ENCODE measurements around the gene ZNF654. TPM values are rescaled to one million over a fixed set of nuclear protein-coding genes. Genes with fewer than 3 reads are reported as not detected.

Gene ZNF654
- total RNA-seq, 6 experiments from 2014 or later = 5.4 to 11.7 (median 6.7) TPM

DNA sequence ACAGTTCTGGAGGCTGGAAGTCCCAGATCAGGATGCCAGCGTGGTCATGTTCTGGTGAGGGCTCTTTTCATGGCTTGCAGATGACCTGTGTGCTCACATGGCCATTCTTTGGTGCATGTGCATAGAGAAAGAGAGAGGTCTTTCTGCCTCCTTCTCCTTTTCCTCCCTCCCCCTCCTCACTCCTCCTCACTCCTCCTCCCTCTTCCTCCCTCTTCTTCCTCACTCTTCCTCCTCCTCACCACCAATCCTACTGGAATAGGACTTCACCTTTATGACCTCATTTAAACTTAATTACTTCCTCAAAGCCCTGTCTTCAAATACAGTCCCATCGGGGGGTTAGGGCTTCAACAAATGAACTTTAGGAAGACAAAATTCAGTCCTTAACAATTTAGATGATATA lies 23.8 kb downstream of the ZNF654 start:
- Histone ChIP-seq H3K9me3 (no peaks in the 10 kb centered on the region), H3K4me1 (no peaks in the 10 kb centered on the region), H3K4me3 (no peak overlapping the region), H3K27me3 (no peaks in the 10 kb centered on the region), H3K36me3 (peaks cover 0 to 8% (median 0%) of the 10 kb centered on the region in 4 donors), H3K27ac (no peak overlapping the region)
- DNase-seq = no peak
- no peak for TF ChIP-seq POLR2A (IDR thresholded peaks at IDR 0.05)
- TF ChIP-seq, protein P1, sequence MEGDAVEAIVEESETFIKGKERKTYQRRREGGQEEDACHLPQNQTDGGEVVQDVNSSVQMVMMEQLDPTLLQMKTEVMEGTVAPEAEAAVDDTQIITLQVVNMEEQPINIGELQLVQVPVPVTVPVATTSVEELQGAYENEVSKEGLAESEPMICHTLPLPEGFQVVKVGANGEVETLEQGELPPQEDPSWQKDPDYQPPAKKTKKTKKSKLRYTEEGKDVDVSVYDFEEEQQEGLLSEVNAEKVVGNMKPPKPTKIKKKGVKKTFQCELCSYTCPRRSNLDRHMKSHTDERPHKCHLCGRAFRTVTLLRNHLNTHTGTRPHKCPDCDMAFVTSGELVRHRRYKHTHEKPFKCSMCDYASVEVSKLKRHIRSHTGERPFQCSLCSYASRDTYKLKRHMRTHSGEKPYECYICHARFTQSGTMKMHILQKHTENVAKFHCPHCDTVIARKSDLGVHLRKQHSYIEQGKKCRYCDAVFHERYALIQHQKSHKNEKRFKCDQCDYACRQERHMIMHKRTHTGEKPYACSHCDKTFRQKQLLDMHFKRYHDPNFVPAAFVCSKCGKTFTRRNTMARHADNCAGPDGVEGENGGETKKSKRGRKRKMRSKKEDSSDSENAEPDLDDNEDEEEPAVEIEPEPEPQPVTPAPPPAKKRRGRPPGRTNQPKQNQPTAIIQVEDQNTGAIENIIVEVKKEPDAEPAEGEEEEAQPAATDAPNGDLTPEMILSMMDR (IDR thresholded peaks at IDR 0.05) = no peak
- intact Hi-C loops (cut with DNase I) = no loop called here
- ATAC-seq = no peak
- 86% methylated on average over 2 of the region's 2 CpGs for WGBS (ENCODE audit: insufficient coverage, low coverage, low lambda C conversion rate, missing lambda C conversion rate)

DNA sequence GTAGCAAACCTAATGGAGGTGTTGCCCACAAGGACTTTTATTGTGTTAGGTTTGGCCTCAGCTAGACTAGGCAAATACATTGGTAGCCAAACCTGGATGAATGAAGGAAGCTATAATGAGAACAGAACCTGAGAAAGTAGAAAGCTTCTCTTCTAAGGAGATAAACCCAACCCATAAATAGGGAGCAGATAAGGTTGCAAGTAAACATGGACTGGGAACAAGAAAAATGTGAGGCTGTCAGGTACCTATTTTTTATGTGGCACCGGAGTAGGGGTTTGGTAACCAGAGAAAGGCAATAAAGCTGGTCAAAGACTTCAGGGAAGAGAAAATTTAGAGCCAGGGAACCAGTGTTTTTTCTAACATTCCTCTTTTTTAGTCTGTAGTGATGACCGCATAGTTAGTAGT lies 25.0 kb downstream of the ZNF654 start:
- ATAC-seq = no peak
- WGBS (ENCODE audit: insufficient coverage, low coverage, low lambda C conversion rate, missing lambda C conversion rate) = 88% methylated on average over 2 of the region's 2 CpGs

DNA sequence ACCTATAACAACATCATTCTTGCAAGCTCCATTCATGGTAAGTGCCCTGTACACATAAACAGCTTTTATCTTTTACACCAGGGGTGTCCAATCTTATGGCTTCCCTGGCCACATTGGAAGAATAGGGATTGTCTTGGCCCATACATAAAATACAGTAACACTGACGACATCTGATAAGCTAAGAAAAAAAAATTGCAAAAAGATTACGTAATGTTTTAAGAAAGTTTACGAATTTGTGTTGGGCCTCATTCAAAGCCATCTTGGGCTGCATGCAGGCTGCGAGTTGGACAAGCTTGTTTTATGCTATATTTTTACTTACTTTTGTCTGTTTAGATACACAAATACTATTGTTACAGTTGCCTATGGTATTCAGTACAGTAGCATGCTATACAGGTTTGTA lies 31.6 kb downstream of the ZNF654 start:
- Histone ChIP-seq H3K36me3 (peaks cover 0 to 8% (median 0%) of the 10 kb centered on the region in 4 donors), H3K4me3 (no peak overlapping the region), H3K4me1 (no peaks in the 10 kb centered on the region), H3K9me3 (no peaks in the 10 kb centered on the region), H3K27ac (no peak overlapping the region), H3K27me3 (no peaks in the 10 kb centered on the region)
- DNase-seq (no peak), ATAC-seq (no peak)
- intact Hi-C loops (cut with DNase I) = no loop called here
- TF ChIP-seq, protein P1 (IDR thresholded peaks at IDR 0.05) = no peak
- TF ChIP-seq POLR2A (IDR thresholded peaks at IDR 0.05) = no peak
- WGBS (ENCODE audit: insufficient coverage, low coverage, low lambda C conversion rate, missing lambda C conversion rate) = 75% methylated on average over 4 of the region's 4 CpGs

More for the DNA sequence above, 25.0 kb downstream of the ZNF654 start:
- Histone ChIP-seq H3K36me3 (peaks cover 0 to 8% (median 0%) of the 10 kb centered on the region in 4 donors), H3K27ac (no peak overlapping the region), H3K4me3 (no peak overlapping the region), H3K27me3 (no peaks in the 10 kb centered on the region), H3K4me1 (no peaks in the 10 kb centered on the region), H3K9me3 (no peaks in the 10 kb centered on the region)
- TF ChIP-seq POLR2A (IDR thresholded peaks at IDR 0.05) = no peak
- TF ChIP-seq, protein P1 (IDR thresholded peaks at IDR 0.05) = no peak
- DNase-seq = no peak
- intact Hi-C loops (cut with DNase I) = no loop called here

DNA sequence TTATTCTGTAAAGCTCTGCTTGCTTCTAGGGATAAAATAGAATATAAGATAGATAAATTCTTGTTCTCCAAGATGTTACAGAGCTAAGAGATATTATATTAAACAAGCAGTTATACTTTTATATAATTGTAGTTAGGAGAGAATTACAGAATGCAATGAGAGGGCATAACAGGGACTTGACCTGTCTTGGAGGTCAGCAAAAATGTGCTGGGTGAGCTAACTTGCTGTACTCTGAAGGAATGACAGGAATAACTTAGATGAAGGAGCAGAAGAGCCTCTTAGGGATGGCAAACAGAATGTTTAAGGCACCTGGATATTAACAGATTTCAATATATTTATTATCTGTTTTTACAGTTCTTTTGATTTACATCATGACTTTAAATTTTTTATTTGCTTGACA lies 33.2 kb downstream of the ZNF654 start:
- TF ChIP-seq, protein P1 (IDR thresholded peaks at IDR 0.05) = no peak
- TF ChIP-seq POLR2A (IDR thresholded peaks at IDR 0.05) = no peak
- intact Hi-C loops (cut with DNase I) = no loop called here
- Histone ChIP-seq H3K9me3 (no peaks in the 10 kb centered on the region), H3K4me1 (no peaks in the 10 kb centered on the region), H3K27ac (no peak overlapping the region), H3K4me3 (no peak overlapping the region), H3K27me3 (no peaks in the 10 kb centered on the region), H3K36me3 (peaks cover 0 to 4% (median 0%) of the 10 kb centered on the region in 4 donors)
- DNase-seq (no peak), ATAC-seq (no peak)

DNA sequence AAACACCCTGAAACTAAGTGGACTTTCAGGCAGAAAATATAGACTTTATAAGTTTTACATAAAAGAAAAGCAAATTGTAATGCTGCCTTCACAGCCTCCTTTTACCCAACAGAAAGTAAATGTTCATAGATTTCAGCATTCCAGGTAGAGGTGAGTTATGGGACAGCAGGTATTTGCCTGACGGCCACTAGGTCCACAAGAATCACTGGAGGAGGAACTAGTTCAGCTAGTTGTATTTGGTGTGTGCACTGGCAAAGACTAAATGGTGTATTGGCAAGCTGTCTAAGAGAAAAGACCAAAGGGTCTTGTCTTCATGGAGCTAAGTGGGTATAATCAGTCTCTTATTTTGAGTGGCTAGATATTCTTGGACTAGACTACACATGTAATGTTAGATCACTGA lies 34.2 kb downstream of the ZNF654 start:
- H3K4me3 ChIP-seq = no peak overlapping the region
- intact Hi-C loops (cut with DNase I) = no loop called here
- TF ChIP-seq, protein P1 (IDR thresholded peaks at IDR 0.05) = no peak
- no peak for TF ChIP-seq POLR2A (IDR thresholded peaks at IDR 0.05)
- no peaks in the 10 kb centered on the region for H3K27me3 ChIP-seq
- no peaks in the 10 kb centered on the region for H3K36me3 ChIP-seq
- 88% methylated on average over 1 of the region's 1 CpG for WGBS (ENCODE audit: insufficient coverage, low coverage, low lambda C conversion rate, missing lambda C conversion rate)
- DNase-seq = no peak
- ATAC-seq = no peak
- no peak overlapping the region for H3K27ac ChIP-seq
- H3K4me1 ChIP-seq = no peaks in the 10 kb centered on the region
- no peaks in the 10 kb centered on the region for H3K9me3 ChIP-seq

All from right lobe of liver (tissue), 6 donors.